ENCODE data around the gene TSPO2. TPM values are rescaled to one million over a fixed set of nuclear protein-coding genes. Genes with fewer than 3 reads are reported as not detected.

TSPO2 gene
- total and polyA plus RNA-seq, 9 of the 15 experiments (the other 6 are each of a cell fraction or from before 2014, with no cell fraction given) = not detected

DNA sequence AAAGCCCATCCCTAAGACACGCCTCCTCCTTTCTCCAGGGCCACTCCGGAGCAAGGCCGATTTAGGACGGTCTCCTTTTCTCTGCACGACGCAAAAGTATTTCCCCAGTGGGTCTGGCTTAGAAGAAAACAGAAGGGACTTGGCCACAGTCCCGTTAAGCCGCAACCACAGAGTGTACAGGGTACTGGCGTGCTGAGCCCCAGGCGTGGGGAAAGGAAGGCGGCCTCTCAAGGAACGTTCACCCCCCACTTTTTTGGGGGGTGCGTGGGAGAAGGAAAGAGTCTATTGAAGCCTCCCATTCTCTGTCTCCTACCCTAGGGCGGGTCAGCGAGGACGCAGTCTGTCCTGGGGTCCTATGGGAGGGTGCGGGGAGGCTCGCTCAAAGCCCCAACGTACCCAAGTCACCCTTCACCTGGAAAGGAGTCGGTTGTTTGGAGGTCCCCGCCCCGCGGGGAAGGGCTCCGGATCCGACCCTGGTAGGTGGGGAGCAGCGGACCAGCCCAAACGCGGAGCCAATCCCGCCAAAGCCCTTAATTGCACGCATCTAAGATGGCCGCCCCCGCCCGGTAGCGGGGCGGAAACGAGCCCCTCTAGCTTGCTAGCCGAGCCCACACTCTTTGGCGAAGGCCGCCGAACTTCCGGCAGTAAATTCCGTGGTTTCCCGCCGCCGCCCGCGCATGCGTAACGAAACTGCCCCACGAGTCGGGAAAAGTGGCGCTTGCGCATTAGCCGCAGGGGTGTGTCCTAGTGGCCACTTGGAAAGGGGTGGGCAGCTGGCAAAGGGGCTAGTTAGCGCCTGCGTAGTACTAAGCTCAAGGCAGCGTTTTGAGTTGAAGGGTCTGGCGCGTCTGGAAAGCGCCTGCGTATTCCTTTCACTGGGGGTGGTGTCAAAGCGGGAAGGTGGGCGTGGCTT, 29.9 kb downstream of the TSPO2 start, which contains the start of gene OARD1 (continued):
- TF ChIP-seq BHLHE40 (IDR thresholded peaks at IDR 0.05; ENCODE audit: low read length) (0 out of 2 replicates have a peak, but pooled peaks have one; percentile 38), ZNF253 (CRISPR knock-in tag; conservative IDR thresholded peaks at IDR 0.05) (no peak), KAT2B (IDR thresholded peaks at IDR 0.05; ENCODE audit: low read depth, low read length) (no peak), BRD9 (IDR thresholded peaks at IDR 0.05; ENCODE audit: low read depth, partially characterized antibody) (peak; percentile 79), DIDO1 (tag; IDR thresholded peaks at IDR 0.05; ENCODE audit: low read depth) (no peak), ZZZ3 (IDR thresholded peaks at IDR 0.05) (no peak), ZEB2 (IDR thresholded peaks at IDR 0.05) (0 out of 2 replicates have a peak, but pooled peaks have one; percentile 20), LARP7 (IDR thresholded peaks at IDR 0.05) (no peak), RBM22 (IDR thresholded peaks at IDR 0.05; ENCODE audit: low read depth, low read length, poor library complexity, severe bottlenecking) (no peak), FOXA1 (IDR thresholded peaks at IDR 0.05; ENCODE audit: borderline replicate concordance) (no peak), SUPT5H (IDR thresholded peaks at IDR 0.05) (peak; percentile 94), MTA2 (IDR thresholded peaks at IDR 0.05; ENCODE audit: low read depth) (no peak; the same call in 1 of the 2 replicates), ZBED1 (IDR thresholded peaks at IDR 0.05) (peak; percentile 49; the same call in 1 of the 2 replicates), DACH1 (IDR thresholded peaks at IDR 0.05; ENCODE audit: partially characterized antibody) (no peak)
- TF ChIP-seq, protein P1, sequence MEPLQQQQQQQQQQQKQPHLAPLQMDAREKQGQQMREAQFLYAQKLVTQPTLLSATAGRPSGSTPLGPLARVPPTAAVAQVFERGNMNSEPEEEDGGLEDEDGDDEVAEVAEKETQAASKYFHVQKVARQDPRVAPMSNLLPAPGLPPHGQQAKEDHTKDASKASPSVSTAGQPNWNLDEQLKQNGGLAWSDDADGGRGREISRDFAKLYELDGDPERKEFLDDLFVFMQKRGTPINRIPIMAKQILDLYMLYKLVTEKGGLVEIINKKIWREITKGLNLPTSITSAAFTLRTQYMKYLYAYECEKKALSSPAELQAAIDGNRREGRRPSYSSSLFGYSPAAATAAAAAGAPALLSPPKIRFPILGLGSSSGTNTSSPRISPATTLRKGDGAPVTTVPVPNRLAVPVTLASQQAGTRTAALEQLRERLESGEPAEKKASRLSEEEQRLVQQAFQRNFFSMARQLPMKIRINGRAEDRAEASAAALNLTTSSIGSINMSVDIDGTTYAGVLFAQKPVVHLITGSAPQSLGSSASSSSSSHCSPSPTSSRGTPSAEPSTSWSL (CRISPR knock-in tag; IDR thresholded peaks at IDR 0.05; ENCODE audit: borderline replicate concordance) = no peak
- TF ChIP-seq, protein P2, sequence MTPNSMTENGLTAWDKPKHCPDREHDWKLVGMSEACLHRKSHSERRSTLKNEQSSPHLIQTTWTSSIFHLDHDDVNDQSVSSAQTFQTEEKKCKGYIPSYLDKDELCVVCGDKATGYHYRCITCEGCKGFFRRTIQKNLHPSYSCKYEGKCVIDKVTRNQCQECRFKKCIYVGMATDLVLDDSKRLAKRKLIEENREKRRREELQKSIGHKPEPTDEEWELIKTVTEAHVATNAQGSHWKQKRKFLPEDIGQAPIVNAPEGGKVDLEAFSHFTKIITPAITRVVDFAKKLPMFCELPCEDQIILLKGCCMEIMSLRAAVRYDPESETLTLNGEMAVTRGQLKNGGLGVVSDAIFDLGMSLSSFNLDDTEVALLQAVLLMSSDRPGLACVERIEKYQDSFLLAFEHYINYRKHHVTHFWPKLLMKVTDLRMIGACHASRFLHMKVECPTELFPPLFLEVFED (CRISPR knock-in tag; conservative IDR thresholded peaks at IDR 0.05) = no peak
- TF ChIP-seq, protein P3, sequence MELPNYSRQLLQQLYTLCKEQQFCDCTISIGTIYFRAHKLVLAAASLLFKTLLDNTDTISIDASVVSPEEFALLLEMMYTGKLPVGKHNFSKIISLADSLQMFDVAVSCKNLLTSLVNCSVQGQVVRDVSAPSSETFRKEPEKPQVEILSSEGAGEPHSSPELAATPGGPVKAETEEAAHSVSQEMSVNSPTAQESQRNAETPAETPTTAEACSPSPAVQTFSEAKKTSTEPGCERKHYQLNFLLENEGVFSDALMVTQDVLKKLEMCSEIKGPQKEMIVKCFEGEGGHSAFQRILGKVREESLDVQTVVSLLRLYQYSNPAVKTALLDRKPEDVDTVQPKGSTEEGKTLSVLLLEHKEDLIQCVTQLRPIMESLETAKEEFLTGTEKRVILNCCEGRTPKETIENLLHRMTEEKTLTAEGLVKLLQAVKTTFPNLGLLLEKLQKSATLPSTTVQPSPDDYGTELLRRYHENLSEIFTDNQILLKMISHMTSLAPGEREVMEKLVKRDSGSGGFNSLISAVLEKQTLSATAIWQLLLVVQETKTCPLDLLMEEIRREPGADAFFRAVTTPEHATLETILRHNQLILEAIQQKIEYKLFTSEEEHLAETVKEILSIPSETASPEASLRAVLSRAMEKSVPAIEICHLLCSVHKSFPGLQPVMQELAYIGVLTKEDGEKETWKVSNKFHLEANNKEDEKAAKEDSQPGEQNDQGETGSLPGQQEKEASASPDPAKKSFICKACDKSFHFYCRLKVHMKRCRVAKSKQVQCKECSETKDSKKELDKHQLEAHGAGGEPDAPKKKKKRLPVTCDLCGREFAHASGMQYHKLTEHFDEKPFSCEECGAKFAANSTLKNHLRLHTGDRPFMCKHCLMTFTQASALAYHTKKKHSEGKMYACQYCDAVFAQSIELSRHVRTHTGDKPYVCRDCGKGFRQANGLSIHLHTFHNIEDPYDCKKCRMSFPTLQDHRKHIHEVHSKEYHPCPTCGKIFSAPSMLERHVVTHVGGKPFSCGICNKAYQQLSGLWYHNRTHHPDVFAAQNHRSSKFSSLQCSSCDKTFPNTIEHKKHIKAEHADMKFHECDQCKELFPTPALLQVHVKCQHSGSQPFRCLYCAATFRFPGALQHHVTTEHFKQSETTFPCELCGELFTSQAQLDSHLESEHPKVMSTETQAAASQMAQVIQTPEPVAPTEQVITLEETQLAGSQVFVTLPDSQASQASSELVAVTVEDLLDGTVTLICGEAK (IDR thresholded peaks at IDR 0.05) = peak; percentile 95
- TF ChIP-seq, protein P3 (CRISPR knock-in tag; IDR thresholded peaks at IDR 0.05) = no peak

All from K562 (cell line).